Epithelial cell of proximal tubule (primary cell): Measurements from ENCODE around the gene SRRD. TPM values are rescaled to one million over a fixed set of nuclear protein-coding genes. Genes with fewer than 3 reads are reported as not detected.

ENCODE experiments used
- DNase-seq: peaks from one replicate; pipeline ENCODE4 v3.0.0-alpha.2; 2011; ENCODE audit warnings: low read depth
- H3K4me3 ChIP-seq: 2 replicates; pipeline ENCODE4 v1.5.1; 2011; ENCODE audit warnings: low read depth, mild to moderate bottlenecking, low read length
- total RNA-seq: library from RNA; depleted of rRNA; stranded (reverse); fragments of >200 nt; gene quantifications from 2 replicates; pipeline ENCODE4 v1.2.3, GENCODE V29; 2015
- TF ChIP-seq, protein P1 (sequence below): conservative IDR thresholded peaks from 2 replicates; pipeline ENCODE4 v1.5.1; 2012; ENCODE audit warnings: low read depth, mild to moderate bottlenecking, low read length

The SRRD gene
- total RNA-seq, 1 donor from 2014 or later, result 17.1 TPM

DNA sequence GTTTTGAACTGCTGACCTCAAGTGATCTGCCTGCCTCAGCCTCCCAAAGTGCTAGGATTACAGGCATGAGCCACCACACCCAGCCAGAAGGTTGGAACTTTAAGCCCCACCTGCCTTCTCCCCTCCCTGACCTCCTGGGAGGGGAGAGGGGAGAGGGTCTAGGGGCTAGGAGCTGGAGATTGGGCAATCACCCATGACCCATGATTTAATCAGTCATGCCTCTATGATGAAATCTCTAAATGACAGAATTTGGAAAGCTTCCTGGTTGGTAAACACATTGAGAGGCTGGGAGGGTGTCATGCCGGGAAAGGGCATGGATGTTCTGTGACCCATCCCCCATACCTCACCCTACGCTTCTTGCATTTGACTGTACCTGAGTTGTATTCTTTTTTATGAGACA is 45.7 kb downstream of the SRRD start:
- TF ChIP-seq, protein P1, sequence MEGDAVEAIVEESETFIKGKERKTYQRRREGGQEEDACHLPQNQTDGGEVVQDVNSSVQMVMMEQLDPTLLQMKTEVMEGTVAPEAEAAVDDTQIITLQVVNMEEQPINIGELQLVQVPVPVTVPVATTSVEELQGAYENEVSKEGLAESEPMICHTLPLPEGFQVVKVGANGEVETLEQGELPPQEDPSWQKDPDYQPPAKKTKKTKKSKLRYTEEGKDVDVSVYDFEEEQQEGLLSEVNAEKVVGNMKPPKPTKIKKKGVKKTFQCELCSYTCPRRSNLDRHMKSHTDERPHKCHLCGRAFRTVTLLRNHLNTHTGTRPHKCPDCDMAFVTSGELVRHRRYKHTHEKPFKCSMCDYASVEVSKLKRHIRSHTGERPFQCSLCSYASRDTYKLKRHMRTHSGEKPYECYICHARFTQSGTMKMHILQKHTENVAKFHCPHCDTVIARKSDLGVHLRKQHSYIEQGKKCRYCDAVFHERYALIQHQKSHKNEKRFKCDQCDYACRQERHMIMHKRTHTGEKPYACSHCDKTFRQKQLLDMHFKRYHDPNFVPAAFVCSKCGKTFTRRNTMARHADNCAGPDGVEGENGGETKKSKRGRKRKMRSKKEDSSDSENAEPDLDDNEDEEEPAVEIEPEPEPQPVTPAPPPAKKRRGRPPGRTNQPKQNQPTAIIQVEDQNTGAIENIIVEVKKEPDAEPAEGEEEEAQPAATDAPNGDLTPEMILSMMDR, result no peak
- H3K4me3 ChIP-seq, result no peak overlapping the region
- DNase-seq, result no peak

- TF ChIP-seq, protein P1, result no peak
- no peak for DNase-seq
- no peak overlapping the region for H3K4me3 ChIP-seq
These were observed 50.6 kb downstream of the SRRD start for GRCh38 chr22:26534171-26534855.

GRCh38 chr22:26534874-26535602 is 51.4 kb downstream of the SRRD start:
- no peak for DNase-seq
- TF ChIP-seq, protein P1, result no peak
- no peak overlapping the region for H3K4me3 ChIP-seq

DNA sequence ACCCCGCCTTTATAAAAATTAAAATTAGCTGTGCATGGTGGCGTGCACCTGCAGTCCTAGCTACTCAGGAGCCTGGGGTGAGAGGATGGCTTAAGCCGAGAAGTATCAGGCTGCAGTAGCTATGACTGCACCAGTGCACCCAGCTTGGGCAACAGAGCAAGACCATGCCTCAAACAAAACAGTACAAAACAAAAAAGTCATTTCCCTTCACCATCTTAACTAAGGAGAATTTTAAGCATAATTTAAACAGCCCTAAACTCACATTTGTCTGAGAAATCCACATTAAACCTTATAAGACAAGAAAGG is 51.9 kb downstream of the SRRD start:
- no peak for DNase-seq
- H3K4me3 ChIP-seq, result no peak overlapping the region
- TF ChIP-seq, protein P1, result no peak

DNA sequence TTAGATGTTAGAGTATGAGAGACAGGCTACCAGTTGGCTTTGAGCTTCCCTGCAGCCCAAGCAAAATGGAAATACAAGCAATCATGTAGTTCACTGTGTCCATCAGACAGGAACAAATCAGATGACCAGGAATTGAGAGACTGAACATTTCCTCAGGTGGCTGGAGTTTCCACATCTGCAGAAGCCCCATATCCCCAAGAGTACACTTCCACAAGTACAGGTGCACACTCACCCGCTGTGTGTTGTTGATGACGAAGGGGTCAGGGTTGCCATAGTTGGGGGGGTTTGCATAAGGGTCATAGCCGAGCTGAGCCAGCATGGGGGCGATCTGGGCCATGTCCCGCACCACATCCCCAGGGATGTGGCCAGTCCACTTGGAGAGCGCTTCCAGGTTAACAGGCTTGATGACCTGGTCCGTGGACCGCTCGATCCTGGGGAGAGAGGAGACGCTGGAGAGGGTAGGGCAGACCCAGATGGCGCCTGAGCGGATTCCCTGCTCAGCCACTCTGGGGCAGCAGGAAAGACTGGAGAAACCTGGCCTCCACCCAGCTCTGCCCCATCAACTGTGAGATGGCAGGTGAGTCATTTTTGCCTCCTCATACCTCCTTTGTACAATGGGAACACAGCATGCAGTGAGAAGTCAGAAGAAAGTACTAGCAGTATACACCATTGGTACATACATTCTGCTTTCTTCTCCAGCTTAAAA is 52.5 kb downstream of the SRRD start:
- TF ChIP-seq, protein P1, result no peak
- no peak for DNase-seq
- no peak overlapping the region for H3K4me3 ChIP-seq

- DNase-seq, result no peak
- no peak overlapping the region for H3K4me3 ChIP-seq
- TF ChIP-seq, protein P1, result no peak
These were observed 53.1 kb downstream of the SRRD start for GRCh38 chr22:26536762-26537134.
